ENCODE measurements around the gene PPIF. TPM values are rescaled to one million over a fixed set of nuclear protein-coding genes. Genes with fewer than 3 reads are reported as not detected.

PPIF gene
- total RNA-seq, 1 donor from 2014 or later: 27.1 TPM

- Histone ChIP-seq H4K20me1 (ENCODE audit: low read depth) (no peaks in the 10 kb centered on the region), H3K9ac (no peak overlapping the region), H3K27me3 (no peaks in the 10 kb centered on the region), H3K9me3 (ENCODE audit: low read depth) (no peaks in the 10 kb centered on the region), H3K27ac (no peak overlapping the region), H3K4me2 (no peak overlapping the region), H3K36me3 (no peaks in the 10 kb centered on the region), H3K79me2 (ENCODE audit: low read depth) (no peaks in the 10 kb centered on the region), H2AFZ (replicated peaks) (no peak overlapping the region), H3K4me3 (no peak overlapping the region), H3K4me1 (no peaks in the 10 kb centered on the region), H3F3A (ENCODE audit: low read depth) (no peaks in the 10 kb centered on the region)
- no peaks in the 10 kb centered on the region for H3K4me1 Mint-ChIP-seq
- H3K36me3 Mint-ChIP-seq: peaks cover 2% of the 10 kb centered on the region
- no peak overlapping the region for H3K4me3 Mint-ChIP-seq
- no peak for DNase-seq (ENCODE audit: low spot score)
- no peaks in the 10 kb centered on the region for H3K27me3 Mint-ChIP-seq (ENCODE audit: insufficient read depth, low read depth)
- H3K27ac Mint-ChIP-seq: peak overlapping the region; percentile 53
- no peaks in the 10 kb centered on the region for H3K9me3 Mint-ChIP-seq
- TF ChIP-seq CTCF (IDR thresholded peaks at IDR 0.05) (no peak), EZH2phosphoT487 (IDR thresholded peaks at IDR 0.05) (no peak), EZH2 (IDR thresholded peaks at IDR 0.05) (no peak)
Measured at GRCh38 chr10:79391231-79392019, 44.2 kb downstream of the PPIF start.

GRCh38 chr10:79392020-79392398 is 44.7 kb downstream of the PPIF start:
- Histone ChIP-seq H3K79me2 (ENCODE audit: low read depth) (no peaks in the 10 kb centered on the region), H3K27ac (no peak overlapping the region), H4K20me1 (ENCODE audit: low read depth) (no peaks in the 10 kb centered on the region), H3K9me3 (ENCODE audit: low read depth) (no peaks in the 10 kb centered on the region), H3K36me3 (no peaks in the 10 kb centered on the region), H3F3A (ENCODE audit: low read depth) (no peaks in the 10 kb centered on the region), H3K4me1 (no peaks in the 10 kb centered on the region), H3K4me3 (no peak overlapping the region), H3K4me2 (no peak overlapping the region), H2AFZ (replicated peaks) (no peak overlapping the region), H3K9ac (no peak overlapping the region), H3K27me3 (no peaks in the 10 kb centered on the region)
- no peak for DNase-seq (ENCODE audit: low spot score)
- Mint-ChIP-seq H3K36me3 (peaks cover 2% of the 10 kb centered on the region), H3K9me3 (no peaks in the 10 kb centered on the region), H3K27me3 (ENCODE audit: insufficient read depth, low read depth) (no peaks in the 10 kb centered on the region), H3K27ac (no peak overlapping the region), H3K4me3 (no peak overlapping the region), H3K4me1 (peaks cover 5% of the 10 kb centered on the region)
- TF ChIP-seq EZH2 (IDR thresholded peaks at IDR 0.05): no peak
- no peak for TF ChIP-seq EZH2phosphoT487 (IDR thresholded peaks at IDR 0.05)
- TF ChIP-seq CTCF (IDR thresholded peaks at IDR 0.05): no peak

- Histone ChIP-seq H3K4me2 (no peak overlapping the region), H3K27me3 (no peaks in the 10 kb centered on the region), H3K9me3 (ENCODE audit: low read depth) (no peaks in the 10 kb centered on the region), H4K20me1 (ENCODE audit: low read depth) (no peaks in the 10 kb centered on the region), H3K9ac (no peak overlapping the region), H3K79me2 (ENCODE audit: low read depth) (no peaks in the 10 kb centered on the region), H3K4me1 (no peaks in the 10 kb centered on the region), H3F3A (ENCODE audit: low read depth) (no peaks in the 10 kb centered on the region), H3K36me3 (no peaks in the 10 kb centered on the region), H3K4me3 (no peak overlapping the region), H2AFZ (replicated peaks) (no peak overlapping the region), H3K27ac (no peak overlapping the region)
- Mint-ChIP-seq H3K27me3 (ENCODE audit: insufficient read depth, low read depth) (no peaks in the 10 kb centered on the region), H3K4me3 (no peak overlapping the region), H3K4me1 (peaks cover 11% of the 10 kb centered on the region), H3K36me3 (peaks cover 2% of the 10 kb centered on the region), H3K27ac (peak overlapping the region; percentile 23), H3K9me3 (no peaks in the 10 kb centered on the region)
- TF ChIP-seq CTCF (IDR thresholded peaks at IDR 0.05) (no peak), EZH2 (IDR thresholded peaks at IDR 0.05) (no peak), EZH2phosphoT487 (IDR thresholded peaks at IDR 0.05) (no peak)
- no peak for DNase-seq (ENCODE audit: low spot score)
Measured at GRCh38 chr10:79392506-79393176, 45.4 kb downstream of the PPIF start.

Measured in neural progenitor cell (in vitro differentiated cells).